ENCODE results near the gene CPXM2. TPM values are rescaled to one million over a fixed set of nuclear protein-coding genes. Genes with fewer than 3 reads are reported as not detected.

CPXM2 gene
- total RNA-seq, 2 experiments from 2014 or later = not detected

DNA sequence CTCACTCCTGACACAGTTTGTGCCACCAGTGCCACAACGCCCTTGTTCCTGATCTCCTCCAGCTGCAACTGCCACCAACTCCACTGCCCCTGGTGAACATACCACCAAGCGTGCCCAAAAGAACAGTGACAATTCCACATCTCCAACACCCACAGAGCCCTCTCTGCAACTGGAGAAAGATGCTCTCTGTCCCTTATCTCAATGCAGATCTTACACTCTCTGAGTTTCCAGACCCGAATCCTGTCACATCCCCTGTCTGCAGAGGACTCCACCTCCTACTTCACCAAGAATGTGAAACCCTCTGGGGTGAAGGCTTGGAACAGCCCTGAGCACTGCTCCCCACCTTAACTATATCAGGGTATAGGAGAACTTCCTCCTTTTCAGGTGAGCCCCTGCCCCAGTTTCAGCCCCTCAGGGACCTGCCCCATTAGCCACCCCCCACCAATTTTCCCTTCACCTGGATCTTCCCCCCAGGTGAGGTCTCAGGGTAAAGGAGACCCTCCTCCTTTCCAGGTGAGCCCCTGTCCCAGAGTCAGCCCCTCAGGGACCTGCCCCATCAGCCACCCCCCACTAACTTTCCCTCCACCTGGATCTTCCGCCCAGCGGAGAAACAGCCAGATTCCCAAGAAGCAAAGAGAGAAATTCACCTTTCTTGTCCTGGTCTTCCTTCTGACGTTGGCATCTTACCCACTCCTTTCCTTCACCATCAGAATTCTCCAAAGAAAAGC lies 55.0 kb downstream of the CPXM2 start:
- ChIA-PET CTCF (no interaction called here), POLR2A (no interaction called here)
- Mint-ChIP-seq H3K9me3 (no peaks in the 10 kb centered on the region), H3K27me3 (peaks cover 21% of the 10 kb centered on the region), H3K27ac (no peak overlapping the region), H3K36me3 (ENCODE audit: low read depth) (no peaks in the 10 kb centered on the region), H3K4me1 (ENCODE audit: low read depth) (no peaks in the 10 kb centered on the region), H3K4me3 (no peak overlapping the region)
- TF ChIP-seq, protein P1, sequence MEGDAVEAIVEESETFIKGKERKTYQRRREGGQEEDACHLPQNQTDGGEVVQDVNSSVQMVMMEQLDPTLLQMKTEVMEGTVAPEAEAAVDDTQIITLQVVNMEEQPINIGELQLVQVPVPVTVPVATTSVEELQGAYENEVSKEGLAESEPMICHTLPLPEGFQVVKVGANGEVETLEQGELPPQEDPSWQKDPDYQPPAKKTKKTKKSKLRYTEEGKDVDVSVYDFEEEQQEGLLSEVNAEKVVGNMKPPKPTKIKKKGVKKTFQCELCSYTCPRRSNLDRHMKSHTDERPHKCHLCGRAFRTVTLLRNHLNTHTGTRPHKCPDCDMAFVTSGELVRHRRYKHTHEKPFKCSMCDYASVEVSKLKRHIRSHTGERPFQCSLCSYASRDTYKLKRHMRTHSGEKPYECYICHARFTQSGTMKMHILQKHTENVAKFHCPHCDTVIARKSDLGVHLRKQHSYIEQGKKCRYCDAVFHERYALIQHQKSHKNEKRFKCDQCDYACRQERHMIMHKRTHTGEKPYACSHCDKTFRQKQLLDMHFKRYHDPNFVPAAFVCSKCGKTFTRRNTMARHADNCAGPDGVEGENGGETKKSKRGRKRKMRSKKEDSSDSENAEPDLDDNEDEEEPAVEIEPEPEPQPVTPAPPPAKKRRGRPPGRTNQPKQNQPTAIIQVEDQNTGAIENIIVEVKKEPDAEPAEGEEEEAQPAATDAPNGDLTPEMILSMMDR (IDR thresholded peaks at IDR 0.05) = no peak
- intact Hi-C loops (cut with DNase I, micrococcal nuclease) = no loop called here
- Histone ChIP-seq H3K4me1 (ENCODE audit: insufficient read depth, low read length) (no peaks in the 10 kb centered on the region), H3K4me3 (ENCODE audit: low read length) (no peak overlapping the region), H3K36me3 (ENCODE audit: insufficient read depth, low read length) (no peaks in the 10 kb centered on the region), H3K27me3 (ENCODE audit: control insufficient read depth in 1 of 2, insufficient read depth in 2 of 2, low read length in 2 of 2) (no peaks in the 10 kb centered on the region), H3K9me3 (ENCODE audit: control insufficient read depth in 1 of 2, insufficient read depth in 1 of 2, low read length in 2 of 2) (peaks cover 0 to 12% of the 10 kb centered on the region in 2 experiments), H3K27ac (ENCODE audit: low read depth in 1 of 2, low read length in 2 of 2) (no peak overlapping the region)
- DNase-seq = no peak
- ATAC-seq (ENCODE audit: poor library complexity) = no peak

DNA sequence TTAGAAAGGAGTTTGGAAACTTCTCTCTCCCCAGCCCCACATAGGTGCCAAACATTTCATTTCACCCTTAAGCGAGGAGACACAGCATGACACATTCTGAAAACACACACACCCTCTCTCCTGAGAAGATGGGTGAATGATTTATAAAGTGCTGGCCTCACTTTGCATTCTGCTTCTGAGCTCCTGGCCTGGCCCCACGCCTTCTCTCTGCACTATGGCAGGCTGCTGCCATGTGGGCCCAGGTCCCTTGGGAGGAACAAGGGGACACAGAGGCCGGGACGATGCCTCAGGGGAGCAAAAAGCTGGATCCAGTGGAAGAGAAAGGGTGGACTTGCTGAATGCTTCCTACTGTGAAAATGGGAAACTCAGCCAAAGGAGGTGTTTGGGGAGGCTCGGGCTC lies 56.0 kb downstream of the CPXM2 start:
- Histone ChIP-seq H3K9me3 (ENCODE audit: control insufficient read depth in 1 of 2, insufficient read depth in 1 of 2, low read length in 2 of 2) (peaks cover 0 to 12% of the 10 kb centered on the region in 2 experiments), H3K27ac (ENCODE audit: low read depth in 1 of 2, low read length in 2 of 2) (no peak overlapping the region), H3K27me3 (ENCODE audit: control insufficient read depth in 1 of 2, insufficient read depth in 2 of 2, low read length in 2 of 2) (peaks cover 0 to 1% of the 10 kb centered on the region in 2 experiments), H3K36me3 (ENCODE audit: insufficient read depth, low read length) (no peaks in the 10 kb centered on the region), H3K4me3 (ENCODE audit: low read length) (no peak overlapping the region), H3K4me1 (ENCODE audit: insufficient read depth, low read length) (no peaks in the 10 kb centered on the region)
- H3K27me3 Mint-ChIP-seq = peaks cover 23% of the 10 kb centered on the region
- H3K4me3 Mint-ChIP-seq = no peak overlapping the region
- DNase-seq = no peak
- intact Hi-C loops (cut with DNase I, micrococcal nuclease) = no loop called here
- no peak for ATAC-seq (ENCODE audit: poor library complexity)
- no peak overlapping the region for H3K27ac Mint-ChIP-seq
- no peaks in the 10 kb centered on the region for H3K4me1 Mint-ChIP-seq (ENCODE audit: low read depth)
- CTCF ChIA-PET = no interaction called here
- TF ChIP-seq, protein P1 (IDR thresholded peaks at IDR 0.05) = no peak
- H3K36me3 Mint-ChIP-seq (ENCODE audit: low read depth) = no peaks in the 10 kb centered on the region
- no peaks in the 10 kb centered on the region for H3K9me3 Mint-ChIP-seq
- POLR2A ChIA-PET = no interaction called here

DNA sequence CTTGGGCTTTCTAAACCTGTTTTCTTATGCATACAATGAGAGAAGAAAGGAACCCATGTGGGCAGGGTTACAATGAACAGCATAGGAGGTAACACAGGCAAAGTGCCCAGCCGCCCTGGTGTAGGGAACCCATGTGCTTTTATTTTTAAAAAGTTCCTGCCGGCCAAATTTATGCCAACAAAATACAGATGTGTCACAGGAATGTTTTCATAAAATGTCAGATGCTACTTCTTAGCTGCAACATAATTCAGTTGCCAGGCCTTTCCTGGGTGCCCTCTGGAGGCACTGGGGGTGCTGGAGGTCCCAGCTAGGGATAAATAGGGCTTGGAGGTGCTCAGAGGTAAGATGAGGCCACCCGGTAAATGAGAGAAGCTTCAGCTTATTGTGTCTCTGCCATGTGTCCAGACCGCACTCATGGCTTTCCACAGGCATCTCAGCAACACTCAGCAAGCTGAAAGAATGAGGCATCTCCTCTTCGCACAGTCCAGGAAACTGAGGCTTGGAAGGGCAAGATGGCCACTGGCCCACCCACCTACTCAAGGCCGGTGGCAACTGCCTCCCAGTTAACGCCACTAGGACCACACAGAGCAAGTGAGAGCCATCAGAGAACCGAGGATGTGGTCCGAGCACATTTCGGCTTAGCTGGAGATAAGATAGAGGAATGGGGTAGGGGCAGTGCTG lies 58.3 kb downstream of the CPXM2 start:
- H3K36me3 Mint-ChIP-seq (ENCODE audit: low read depth) = no peaks in the 10 kb centered on the region
- no peaks in the 10 kb centered on the region for H3K36me3 ChIP-seq (ENCODE audit: insufficient read depth, low read length)
- TF ChIP-seq, protein P1 (IDR thresholded peaks at IDR 0.05) = no peak
- H3K27me3 ChIP-seq (ENCODE audit: control insufficient read depth in 1 of 2, insufficient read depth in 2 of 2, low read length in 2 of 2) = peaks cover 0 to 3% of the 10 kb centered on the region in 2 experiments
- peaks cover 0 to 12% of the 10 kb centered on the region in 2 experiments for H3K9me3 ChIP-seq (ENCODE audit: control insufficient read depth in 1 of 2, insufficient read depth in 1 of 2, low read length in 2 of 2)
- POLR2A ChIA-PET = no interaction called here
- DNase-seq = no peak
- H3K27ac Mint-ChIP-seq = no peak overlapping the region
- no peak for ATAC-seq (ENCODE audit: poor library complexity)
- H3K27ac ChIP-seq (ENCODE audit: low read depth in 1 of 2, low read length in 2 of 2) = no peak overlapping the region
- CTCF ChIA-PET = no interaction called here
- H3K4me3 ChIP-seq (ENCODE audit: low read length) = no peak overlapping the region
- H3K4me1 Mint-ChIP-seq (ENCODE audit: low read depth) = no peaks in the 10 kb centered on the region
- no peaks in the 10 kb centered on the region for H3K4me1 ChIP-seq (ENCODE audit: insufficient read depth, low read length)
- intact Hi-C loops (cut with DNase I, micrococcal nuclease) = no loop called here
- H3K27me3 Mint-ChIP-seq = peaks cover 26% of the 10 kb centered on the region
- H3K4me3 Mint-ChIP-seq = no peak overlapping the region
- H3K9me3 Mint-ChIP-seq = peaks cover 2% of the 10 kb centered on the region

Measured in CD4-positive, alpha-beta T cell (primary cell).